ENCODE measurements around the gene MICALL2. TPM values are rescaled to one million over a fixed set of nuclear protein-coding genes. Genes with fewer than 3 reads are reported as not detected.

MICALL2 gene
- total RNA-seq, 4 donors from 2014 or later: 10.0 to 16.6 (median 14.3) TPM

GRCh38 chr7:1457949-1458682 is 1.2 kb downstream of the MICALL2 start:
- H3K36me3 ChIP-seq: no peaks in the 10 kb centered on the region
- intact Hi-C loops (cut with DNase I): no loop called here
- H3K4me1 ChIP-seq: peaks cover 24 to 62% of the 10 kb centered on the region in 2 donors
- no peak for DNase-seq
- H3K4me3 ChIP-seq (replicated peaks in 1 of 3): peak overlapping the region in 2 of 3 donors; percentile 75 to 91
- TF ChIP-seq CTCF (IDR thresholded peaks at IDR 0.05) (no peak), POLR2A (IDR thresholded peaks at IDR 0.05) (no peak)
- H3K27ac ChIP-seq: peak overlapping the region; percentile 46 to 69 (median 66)
- H3K27me3 ChIP-seq: no peaks in the 10 kb centered on the region
- no peaks in the 10 kb centered on the region for H3K9me3 ChIP-seq
- WGBS, 2 donors: 20 to 49% methylated on average over 2 to 10 of the region's 23 CpGs

- no peaks in the 10 kb centered on the region for H3K36me3 ChIP-seq
- H3K9me3 ChIP-seq: no peaks in the 10 kb centered on the region
- no peaks in the 10 kb centered on the region for H3K27me3 ChIP-seq
- peaks cover 24 to 62% of the 10 kb centered on the region in 2 donors for H3K4me1 ChIP-seq
- TF ChIP-seq POLR2A (IDR thresholded peaks at IDR 0.05): no peak
- no peak for TF ChIP-seq CTCF (IDR thresholded peaks at IDR 0.05)
- WGBS, 2 donors: 65 to 81% methylated on average over 10 to 15 of the region's 18 CpGs
- DNase-seq: no peak
- H3K4me3 ChIP-seq (replicated peaks in 1 of 3): no peak overlapping the region
- intact Hi-C loops (cut with DNase I): no loop called here
- no peak overlapping the region for H3K27ac ChIP-seq
Measured at GRCh38 chr7:1457059-1457948, 2.0 kb downstream of the MICALL2 start.

GRCh38 chr7:1455955-1456354 is 3.3 kb downstream of the MICALL2 start:
- 79 to 88% methylated on average over 12 of the region's 13 CpGs for WGBS, 2 donors
- Histone ChIP-seq H3K4me1 (peaks cover 24 to 54% of the 10 kb centered on the region in 2 donors), H3K27me3 (no peaks in the 10 kb centered on the region), H3K9me3 (no peaks in the 10 kb centered on the region), H3K36me3 (no peaks in the 10 kb centered on the region), H3K4me3 (replicated peaks in 1 of 3) (no peak overlapping the region), H3K27ac (peak overlapping the region in 2 of 3 donors; percentile 71 to 80)
- DNase-seq: no peak
- TF ChIP-seq CTCF (IDR thresholded peaks at IDR 0.05): no peak
- TF ChIP-seq POLR2A (IDR thresholded peaks at IDR 0.05): no peak
- intact Hi-C loops (cut with DNase I): no loop called here

GRCh38 chr7:1455241-1455939 is 3.9 kb downstream of the MICALL2 start:
- no peak for TF ChIP-seq CTCF (IDR thresholded peaks at IDR 0.05)
- TF ChIP-seq POLR2A (IDR thresholded peaks at IDR 0.05): peak in 1 of 2 donors; percentile 28
- WGBS, 2 donors: 43 to 70% methylated on average over 2 to 8 of the region's 26 CpGs
- intact Hi-C loops (cut with DNase I): no loop called here
- Histone ChIP-seq H3K9me3 (no peaks in the 10 kb centered on the region), H3K27ac (peak overlapping the region; percentile 10 to 80 (median 71)), H3K27me3 (no peaks in the 10 kb centered on the region), H3K4me1 (peaks cover 24 to 49% of the 10 kb centered on the region in 2 donors), H3K4me3 (replicated peaks in 1 of 3) (peak overlapping the region in 1 of 3 donors; percentile 3), H3K36me3 (no peaks in the 10 kb centered on the region)
- DNase-seq: peak; percentile 93 to 95
